ENCODE results near the gene DNAJC5G.

GRCh38 chr2:27307545-27308358, 32.5 kb downstream of the DNAJC5G start:
- no peak for TF ChIP-seq CTCF (IDR thresholded peaks at IDR 0.05)
- no peak for TF ChIP-seq POLR2A (IDR thresholded peaks at IDR 0.05)

Data from heart left ventricle (tissue), 13 donors.